Astrocyte of the spinal cord (primary cell): Measurements from ENCODE around the gene MYPN.

Experiments used
- DNase-seq: peaks from one replicate; pipeline ENCODE4 v3.0.0; 2011; ENCODE audit warnings: low read depth, low spot score
- H3K4me3 ChIP-seq: 2 replicates; pipeline ENCODE4 v1.5.1; 2011; ENCODE audit warnings: low read depth, mild to moderate bottlenecking, low read length, moderate library complexity
- in situ Hi-C: cut with HindIII; loops from 2 replicates; pipeline ENCODE4 v1.10.0; 2017; ENCODE audit warnings: low sequenced_read_pairs
- TF ChIP-seq, protein P1 (sequence below): IDR thresholded peaks from 2 replicates; pipeline ENCODE4 v1.5.1; 2012; ENCODE audit warnings: low read depth, mild to moderate bottlenecking, low read length, inconsistent platforms

Gene MYPN

DNA sequence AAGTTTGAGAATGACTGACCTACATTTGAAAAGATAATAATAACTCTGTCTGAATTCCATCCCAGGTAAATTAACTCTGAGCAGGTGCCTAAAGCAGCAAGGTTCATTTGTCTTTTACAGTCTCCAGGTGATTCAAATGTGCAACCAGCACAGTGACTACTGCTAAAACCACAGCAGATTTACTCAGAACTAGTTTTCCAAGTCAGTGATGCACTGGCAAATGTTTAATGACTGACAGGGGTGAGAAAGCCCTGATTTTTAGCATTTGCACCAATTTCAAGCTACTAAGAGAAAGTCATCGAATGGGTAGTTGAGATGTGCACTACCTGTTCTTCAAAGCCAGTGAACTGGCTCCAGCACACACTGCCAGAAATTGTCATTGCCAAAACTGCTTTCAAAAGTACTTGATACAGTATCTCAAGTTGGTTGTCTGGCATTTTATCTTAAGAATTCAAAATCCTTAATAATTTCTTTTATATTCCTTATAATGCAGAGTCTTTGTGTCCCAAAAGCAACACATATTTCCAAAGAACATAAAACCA, 62.3 kb downstream of the MYPN start:
- TF ChIP-seq, protein P1, sequence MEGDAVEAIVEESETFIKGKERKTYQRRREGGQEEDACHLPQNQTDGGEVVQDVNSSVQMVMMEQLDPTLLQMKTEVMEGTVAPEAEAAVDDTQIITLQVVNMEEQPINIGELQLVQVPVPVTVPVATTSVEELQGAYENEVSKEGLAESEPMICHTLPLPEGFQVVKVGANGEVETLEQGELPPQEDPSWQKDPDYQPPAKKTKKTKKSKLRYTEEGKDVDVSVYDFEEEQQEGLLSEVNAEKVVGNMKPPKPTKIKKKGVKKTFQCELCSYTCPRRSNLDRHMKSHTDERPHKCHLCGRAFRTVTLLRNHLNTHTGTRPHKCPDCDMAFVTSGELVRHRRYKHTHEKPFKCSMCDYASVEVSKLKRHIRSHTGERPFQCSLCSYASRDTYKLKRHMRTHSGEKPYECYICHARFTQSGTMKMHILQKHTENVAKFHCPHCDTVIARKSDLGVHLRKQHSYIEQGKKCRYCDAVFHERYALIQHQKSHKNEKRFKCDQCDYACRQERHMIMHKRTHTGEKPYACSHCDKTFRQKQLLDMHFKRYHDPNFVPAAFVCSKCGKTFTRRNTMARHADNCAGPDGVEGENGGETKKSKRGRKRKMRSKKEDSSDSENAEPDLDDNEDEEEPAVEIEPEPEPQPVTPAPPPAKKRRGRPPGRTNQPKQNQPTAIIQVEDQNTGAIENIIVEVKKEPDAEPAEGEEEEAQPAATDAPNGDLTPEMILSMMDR, result no peak
- in situ Hi-C loops, result no loop called here
- no peak for DNase-seq
- no peak overlapping the region for H3K4me3 ChIP-seq

DNA sequence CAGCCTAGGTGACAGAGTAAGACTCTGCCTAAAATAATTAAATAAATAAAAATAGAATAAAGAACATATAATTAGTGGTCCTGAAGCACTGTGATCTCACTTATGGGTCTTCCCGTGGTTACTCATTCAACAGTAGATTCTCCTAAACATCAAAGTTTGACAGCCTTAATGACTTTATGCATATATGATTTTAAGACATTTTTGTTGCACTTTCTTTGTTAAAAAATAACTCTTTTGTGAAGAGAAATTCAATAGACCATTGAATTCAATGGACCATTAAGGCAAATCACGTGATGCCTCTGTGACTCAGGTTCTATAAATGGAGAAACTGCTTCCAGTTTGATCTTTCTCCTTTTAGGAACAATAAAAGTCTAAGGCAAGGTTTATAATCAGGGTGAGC, 63.0 kb downstream of the MYPN start:
- TF ChIP-seq, protein P1, result no peak
- in situ Hi-C loops, result no loop called here
- no peak overlapping the region for H3K4me3 ChIP-seq
- no peak for DNase-seq

DNA sequence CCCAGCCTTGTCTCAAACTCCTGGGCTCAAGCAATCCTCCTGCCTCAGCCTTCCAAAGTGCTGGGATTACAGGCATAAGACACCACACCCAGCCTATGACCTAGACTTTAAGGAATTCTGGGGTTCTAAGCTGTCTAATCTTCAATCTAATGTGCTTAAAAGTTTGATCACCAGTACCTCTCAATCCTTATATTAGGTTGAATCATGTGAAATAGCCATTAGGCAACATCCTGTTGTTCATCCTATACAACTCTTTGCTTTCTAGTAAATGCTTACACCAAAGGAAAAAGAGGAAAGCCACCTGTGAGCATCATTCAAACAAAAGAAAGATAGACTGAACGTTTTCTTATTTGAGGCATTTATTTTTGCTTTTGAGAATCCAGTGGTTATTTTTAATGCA, 66.7 kb downstream of the MYPN start:
- DNase-seq, result no peak
- TF ChIP-seq, protein P1, result no peak
- H3K4me3 ChIP-seq, result no peak overlapping the region
- in situ Hi-C loops, result no loop called here

DNA sequence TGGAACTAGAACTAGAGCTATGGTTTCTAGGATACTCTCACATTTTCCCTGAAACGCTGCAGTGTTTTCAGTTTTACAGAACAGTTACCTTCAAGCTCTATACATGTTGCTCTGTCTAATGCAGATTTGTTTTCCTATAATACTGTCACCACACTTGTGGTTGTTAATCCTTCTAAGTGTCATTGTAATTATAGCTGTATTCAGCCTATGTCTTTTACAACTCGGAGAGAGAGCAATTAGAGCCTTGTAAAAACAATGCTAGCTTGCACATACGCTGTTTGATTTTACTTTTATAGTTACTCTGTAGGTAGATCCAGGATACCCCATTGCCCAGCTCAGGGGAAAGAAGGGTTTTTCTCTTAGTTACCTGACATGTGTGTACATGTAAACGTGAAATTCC, 67.5 kb downstream of the MYPN start:
- no peak for DNase-seq
- TF ChIP-seq, protein P1, result no peak
- no peak overlapping the region for H3K4me3 ChIP-seq
- in situ Hi-C loops, result no loop called here

DNA sequence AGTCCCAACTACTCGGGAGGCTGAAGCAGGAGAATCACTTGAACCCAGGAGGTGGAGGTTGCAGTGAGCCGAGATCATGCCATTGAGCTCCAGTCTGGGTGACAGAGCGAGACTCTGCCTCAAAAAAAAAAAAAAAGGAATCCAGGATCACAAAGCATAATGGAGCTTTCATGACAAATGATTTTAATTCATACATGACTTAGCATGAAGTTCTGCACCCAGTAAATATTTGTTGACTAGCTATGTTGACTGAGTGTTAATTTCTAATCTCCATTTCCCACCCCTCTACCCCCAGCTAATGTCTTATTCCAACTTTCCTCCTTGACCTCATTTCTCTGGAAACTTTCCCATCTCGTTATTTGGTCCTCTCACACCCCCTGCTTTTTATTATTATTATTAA, 69.3 kb downstream of the MYPN start:
- in situ Hi-C loops, result no loop called here

DNA sequence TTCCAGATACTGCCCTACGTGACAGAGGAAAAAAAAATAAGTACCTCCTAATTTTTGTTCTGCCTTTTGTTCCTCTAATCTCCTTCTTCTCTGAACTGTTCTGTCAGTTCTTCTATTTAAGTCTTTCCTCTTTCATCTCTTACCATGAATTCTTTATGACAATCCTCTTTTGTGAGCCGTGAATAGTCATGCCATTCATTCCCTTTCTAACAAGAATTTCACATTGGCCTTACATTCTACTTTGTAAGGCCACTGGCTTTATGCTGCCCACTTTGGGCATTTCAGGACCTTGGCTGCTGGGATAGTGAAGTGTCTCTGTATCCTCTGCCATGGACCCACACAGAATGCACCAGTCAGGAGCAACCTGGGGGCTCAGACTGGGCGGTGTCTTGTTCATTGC, 69.7 kb downstream of the MYPN start:
- TF ChIP-seq, protein P1, result no peak
- no peak for DNase-seq
- no peak overlapping the region for H3K4me3 ChIP-seq
- in situ Hi-C loops, result no loop called here

More for the DNA sequence above, 69.3 kb downstream of the MYPN start:
- TF ChIP-seq, protein P1, result no peak
- no peak for DNase-seq
- H3K4me3 ChIP-seq, result no peak overlapping the region

DNA sequence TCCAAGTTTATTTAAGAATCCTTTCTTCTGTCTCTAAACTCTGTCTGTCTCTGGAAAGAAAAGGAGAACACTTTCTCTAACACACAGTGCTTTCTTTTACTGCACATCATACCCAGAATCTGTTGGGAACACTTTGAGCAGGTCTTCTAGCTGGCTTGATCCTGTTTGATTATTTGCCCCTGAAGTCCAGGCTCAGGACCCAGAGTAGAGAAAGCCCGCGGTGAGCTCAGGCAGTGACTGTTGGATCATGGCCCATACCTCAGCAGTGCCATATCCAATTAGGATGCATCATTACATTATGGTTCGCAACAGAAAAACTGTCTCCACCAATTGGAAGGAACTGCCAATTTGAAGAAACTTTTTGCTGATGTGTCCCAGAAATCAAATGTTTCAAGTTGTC, 71.2 kb downstream of the MYPN start:
- DNase-seq, result no peak

More for the DNA sequence above, 71.2 kb downstream of the MYPN start:
- no peak overlapping the region for H3K4me3 ChIP-seq
- TF ChIP-seq, protein P1, result no peak
- in situ Hi-C loops, result no loop called here
